Umbilical cord (tissue), 2 donors: Measurements from ENCODE around the gene ZYX. TPM values are rescaled to one million over a fixed set of nuclear protein-coding genes. Genes with fewer than 3 reads are reported as not detected.

Source experiments
- DNase-seq: peaks from one replicate; pipeline ENCODE4 v3.0.0-alpha.2; 2015; ENCODE audit warnings: low spot score
- total RNA-seq: library from RNA; depleted of rRNA; stranded (reverse); fragments of >200 nt; gene quantifications from one replicate; pipeline ENCODE4 v1.2.3, GENCODE V29; 2014; ENCODE audit warnings: low replicate concordance; ENCODE audit not compliant: insufficient read depth

The ZYX gene
- total RNA-seq, 1 donor from 2014 or later, result 42.1 TPM

DNA sequence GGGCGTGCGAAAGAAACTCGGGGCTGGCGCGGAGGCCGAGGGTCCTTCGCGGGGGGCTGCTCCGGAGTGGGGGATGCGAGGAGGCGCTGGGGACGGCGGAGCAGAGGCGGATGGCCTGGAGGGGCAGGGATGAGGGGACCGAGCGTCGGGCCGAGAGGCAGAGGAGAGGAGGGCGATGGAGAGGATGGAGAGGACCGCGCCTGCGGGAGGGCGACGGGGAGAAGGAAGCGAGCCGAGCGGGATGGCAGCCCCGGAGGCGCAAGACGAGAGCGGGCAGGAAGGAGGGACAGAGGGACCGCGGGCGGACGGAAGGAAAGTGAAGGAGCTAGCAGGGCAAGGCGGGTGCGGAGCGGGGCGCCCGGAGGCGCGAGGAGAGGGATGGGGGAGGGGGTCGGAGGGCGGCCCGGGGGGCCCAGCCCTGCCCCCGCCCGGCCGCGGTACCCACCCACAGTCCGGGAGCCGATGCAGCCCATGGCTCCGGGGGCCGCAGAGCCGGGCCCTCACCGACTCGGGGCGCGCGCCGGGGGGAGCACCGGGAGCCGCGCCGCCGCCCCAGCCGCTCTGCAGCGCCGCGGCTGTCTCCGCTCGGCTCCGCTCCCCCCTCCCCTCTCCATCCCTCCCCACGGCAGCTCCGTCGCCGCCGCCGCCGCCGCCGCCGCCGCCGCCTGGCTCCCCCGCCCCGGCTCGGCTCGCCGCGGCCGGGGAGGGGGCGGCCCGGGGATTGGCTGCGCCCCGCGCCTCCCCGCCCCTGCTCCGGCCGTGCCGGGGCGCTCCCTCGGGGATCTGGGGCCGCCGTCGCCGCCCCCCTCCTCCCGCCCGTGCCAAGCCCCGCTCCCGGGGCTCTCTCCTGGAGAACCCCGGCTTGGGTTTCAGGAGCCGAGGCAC is 18.8 kb upstream of the ZYX start, which contains the start of gene FAM131B:
Gene FAM131B (minus strand): TSS at position 583 of the 885 bp plus-strand sequence. CDS start 110 bp downstream, at position 473.
- DNase-seq, result no peak

DNA sequence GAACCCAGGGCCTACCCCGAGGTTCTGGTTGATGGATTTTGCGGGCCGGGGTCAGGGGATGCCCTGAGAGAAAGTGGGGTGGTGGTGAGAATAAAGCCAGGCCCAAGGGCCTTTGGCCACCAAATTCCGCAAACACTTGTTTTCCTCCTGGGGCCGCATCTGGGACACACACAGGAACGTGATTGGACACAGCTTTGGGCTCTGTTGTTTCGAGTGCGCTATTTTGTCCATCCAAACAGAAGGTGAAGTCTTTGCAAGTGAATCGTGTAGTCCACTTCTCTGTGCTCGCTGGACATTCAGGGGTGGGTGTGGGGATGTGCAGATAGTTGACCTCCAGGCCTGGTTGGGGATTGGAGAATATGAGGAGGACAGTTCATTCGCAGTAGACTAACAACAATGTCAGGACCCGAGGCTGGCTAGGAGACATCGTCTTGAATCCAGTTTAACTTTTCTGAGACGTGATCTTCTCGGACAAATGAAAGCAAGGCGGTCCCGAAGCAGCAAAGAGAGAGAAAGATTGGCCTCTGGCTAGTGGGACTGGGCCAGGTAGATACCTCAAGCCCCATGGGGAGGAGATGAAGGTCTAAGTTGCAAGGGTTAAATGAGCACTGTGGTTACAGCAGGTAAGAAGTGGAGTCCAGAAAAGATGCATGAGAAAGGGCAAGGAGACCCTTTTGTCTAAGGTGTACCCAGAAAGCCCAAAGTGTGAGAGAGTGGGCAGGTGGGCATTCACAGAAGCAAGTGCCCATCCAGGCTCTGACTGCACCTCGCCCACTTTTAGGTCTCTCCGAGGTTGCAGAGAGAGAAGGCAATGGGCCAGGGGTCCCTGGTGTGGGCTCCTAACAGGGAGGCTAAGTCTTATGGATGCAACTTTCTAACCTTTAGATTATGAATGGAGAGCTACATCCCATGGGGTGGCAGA is 17.9 kb upstream of the ZYX start:
- no peak for DNase-seq

DNA sequence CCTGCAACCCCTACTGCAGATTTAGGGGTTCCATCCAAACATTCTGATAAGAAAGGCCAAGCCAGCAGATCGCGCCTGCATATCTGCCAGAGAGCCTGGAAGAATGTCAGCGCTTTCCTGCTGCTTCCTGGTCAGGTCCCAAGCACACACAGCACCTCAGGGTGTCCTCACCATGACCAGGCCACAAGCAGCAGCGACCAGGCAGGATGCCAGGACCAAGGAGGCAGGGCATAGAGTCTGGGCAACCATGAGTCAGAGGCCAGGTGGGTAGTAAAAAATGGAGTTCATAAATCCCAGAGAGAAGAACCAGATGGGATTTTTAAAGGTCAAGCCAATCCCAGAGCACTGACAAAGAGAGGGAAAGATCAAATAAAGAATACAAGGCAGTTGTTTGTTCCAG is 13.2 kb upstream of the ZYX start:
- no peak for DNase-seq

DNA sequence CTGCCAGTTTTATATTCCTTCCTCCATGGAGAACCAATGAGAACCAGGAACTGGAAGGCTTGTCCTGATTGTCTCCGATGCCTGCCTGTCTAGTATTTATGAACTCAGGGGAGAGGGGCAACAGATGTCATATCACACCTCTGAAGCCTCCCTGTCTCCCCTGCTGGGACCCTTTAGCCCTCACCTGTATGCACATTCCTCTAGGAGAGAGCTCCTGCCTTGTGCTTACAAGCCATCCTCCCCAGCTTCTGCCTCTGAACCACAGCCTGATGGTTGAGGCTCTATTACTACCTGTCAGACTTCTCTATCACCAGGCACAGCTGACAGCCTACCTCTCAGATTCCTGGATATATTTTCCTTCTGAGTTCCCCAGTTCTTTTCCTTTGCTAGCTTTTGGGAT is 12.8 kb upstream of the ZYX start:
- DNase-seq, result no peak

DNA sequence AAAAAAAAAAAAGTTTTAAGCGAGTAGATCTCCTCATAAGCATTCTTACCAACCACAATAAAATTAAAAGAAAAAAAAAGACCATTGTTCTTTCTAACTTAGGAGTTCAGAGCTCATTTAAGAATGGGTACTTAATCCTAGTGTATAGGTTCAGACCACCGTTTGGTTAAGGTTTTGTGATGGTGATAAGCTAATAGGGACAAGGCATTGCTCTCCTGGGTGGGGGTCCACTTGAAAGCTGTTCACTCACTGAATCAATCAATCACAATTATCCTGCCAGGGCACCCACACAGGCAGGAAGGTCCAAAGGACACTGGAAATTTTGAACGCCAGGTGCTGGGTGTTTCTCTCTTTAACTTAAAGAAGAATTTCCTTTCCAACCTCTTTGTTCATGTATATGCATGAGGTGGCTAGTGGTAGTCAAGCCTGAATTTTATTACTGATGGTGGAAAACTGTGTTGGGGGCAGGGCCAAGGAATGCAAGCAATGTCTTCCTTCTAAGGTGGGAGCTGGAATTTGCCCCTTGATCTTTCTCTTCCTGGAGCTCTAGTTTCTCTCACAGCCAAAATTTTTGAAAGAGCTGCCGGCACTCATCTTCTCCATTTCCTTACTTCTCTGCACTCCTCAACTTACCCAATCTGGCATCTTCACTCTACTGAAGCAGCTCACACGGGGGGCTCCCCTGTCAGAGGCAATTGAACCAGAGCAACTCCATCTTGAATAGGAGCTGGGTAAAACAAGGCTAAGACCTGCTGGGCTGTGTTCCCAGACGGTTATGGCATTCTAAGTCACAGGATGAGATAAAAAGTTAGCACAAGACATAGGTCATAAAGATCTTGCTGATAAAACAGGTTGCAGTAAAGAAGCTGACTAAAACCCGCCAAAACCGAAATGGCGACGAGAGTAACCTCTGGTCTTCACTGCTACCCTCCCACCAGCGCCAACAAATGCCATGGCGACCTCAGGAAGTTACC is 11.2 kb upstream of the ZYX start:
- no peak for DNase-seq

DNA sequence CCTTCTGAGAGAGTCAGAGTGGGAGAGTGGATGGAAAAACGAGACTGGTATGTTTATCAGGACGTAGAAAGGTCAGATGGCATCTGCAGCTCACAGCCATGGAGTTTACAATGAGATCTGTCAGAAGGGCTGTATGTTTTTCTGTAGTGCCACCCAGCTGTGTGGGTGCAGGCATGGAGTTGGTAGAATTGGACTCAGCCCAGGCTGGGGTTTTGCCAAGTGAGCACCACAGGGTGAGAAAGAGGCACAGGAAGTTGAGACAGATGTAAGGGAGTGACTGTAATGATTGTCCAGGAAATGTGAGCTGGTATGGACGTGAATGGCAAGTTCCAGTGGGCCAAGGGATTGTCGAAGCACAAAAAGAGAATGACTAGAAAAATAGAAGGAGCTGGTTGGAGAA is 9.1 kb upstream of the ZYX start:
- no peak for DNase-seq

DNA sequence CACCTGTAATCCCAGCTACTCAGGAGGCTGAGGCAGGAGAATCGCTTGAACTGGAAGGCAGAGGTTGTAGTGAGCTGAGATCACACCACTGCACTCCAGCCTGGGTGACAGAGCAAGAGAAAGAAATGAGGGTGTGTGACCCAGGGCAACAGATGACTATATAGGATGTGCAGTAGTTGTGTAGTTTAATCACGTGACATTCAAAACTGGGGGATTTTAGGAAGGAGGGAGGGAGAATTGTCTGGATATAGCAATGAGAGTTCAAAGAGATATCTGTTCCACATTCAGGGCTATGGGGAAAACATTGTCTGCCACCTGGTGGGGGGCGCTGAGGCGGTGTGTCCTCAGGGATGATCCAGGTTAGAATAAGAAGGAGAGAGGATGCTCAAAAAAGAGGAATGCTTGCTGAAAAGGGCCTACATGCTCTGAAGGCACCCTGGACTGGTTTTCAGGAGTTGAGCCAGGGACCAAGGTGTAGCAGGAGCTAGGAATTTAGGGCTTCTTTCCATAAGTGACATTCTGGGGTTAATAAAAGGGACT is 7.8 kb upstream of the ZYX start:
- no peak for DNase-seq

DNA sequence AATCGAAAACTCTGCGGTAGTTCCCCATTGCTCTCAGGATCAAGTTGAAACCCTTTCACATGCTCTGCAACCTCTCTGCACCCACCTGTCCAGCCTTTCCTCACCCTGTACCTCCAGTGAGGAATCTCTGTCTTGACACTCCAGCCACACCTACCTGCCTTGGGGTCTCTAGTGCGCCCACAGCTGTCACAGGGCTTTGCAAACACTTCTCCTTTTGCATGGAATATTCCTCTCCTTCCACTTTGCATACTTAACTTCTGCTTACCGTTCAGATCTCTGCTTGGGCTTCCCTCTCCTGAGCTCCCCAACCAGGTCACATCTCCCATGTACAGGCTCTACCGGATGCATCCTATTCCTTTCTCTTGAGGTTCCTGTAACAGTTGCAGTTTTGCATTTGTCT is 6.6 kb upstream of the ZYX start:
- DNase-seq, result no peak

DNA sequence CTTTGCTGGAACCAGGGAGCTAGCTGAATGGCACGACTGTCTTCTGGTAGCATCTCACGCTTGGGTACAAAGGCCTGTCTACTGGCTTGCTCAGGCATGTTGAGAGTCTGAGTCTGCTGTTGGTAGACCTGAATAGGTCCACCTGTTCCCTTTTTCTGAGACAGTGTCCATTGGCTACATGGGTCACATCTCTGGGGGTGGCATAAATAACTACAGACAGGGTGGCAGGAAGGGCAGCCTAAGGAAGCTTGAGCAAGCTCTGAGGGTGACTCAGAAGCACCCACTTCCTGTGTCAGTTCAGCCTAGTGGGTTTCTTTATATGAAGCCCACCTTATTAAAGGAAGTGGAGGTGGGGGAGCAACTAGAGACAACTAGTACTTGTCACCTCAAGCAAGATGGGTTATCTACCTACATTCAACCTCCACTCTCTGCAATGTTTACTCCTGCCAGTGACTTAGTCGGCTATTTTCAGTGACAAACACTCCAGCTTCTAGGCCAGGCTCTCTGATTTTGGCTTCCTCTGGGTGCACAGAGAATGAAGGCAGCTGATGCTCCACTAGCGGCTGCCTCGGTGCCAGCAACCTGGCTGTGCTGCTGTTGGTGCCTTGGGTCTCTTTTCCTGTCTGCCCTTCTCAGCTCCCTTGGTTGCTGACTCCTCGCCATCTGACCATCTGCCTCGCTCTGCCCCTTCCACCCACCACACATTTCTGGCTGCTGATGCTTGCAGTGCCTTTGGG is 5.7 kb upstream of the ZYX start:
- no peak for DNase-seq

DNA sequence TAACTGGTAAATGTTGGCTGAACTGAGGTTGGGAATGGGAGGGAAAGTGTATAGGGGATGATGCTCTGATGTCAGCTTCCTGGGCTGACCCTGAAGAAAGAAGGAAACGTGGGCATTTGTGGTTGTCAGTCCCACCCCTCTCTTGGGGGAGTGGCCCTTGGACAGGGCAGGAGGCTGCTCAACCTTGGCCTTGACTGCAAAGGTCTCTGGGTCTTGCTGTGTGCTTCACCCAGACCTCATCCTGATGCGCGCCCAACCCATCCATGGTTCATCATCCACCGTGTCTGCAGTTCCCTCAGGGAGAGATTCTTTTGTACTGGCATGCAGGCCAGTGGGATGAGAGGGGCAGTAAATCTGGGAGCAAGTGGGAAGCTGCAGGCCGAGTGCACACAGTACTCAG is 4.7 kb upstream of the ZYX start:
- no peak for DNase-seq

DNA sequence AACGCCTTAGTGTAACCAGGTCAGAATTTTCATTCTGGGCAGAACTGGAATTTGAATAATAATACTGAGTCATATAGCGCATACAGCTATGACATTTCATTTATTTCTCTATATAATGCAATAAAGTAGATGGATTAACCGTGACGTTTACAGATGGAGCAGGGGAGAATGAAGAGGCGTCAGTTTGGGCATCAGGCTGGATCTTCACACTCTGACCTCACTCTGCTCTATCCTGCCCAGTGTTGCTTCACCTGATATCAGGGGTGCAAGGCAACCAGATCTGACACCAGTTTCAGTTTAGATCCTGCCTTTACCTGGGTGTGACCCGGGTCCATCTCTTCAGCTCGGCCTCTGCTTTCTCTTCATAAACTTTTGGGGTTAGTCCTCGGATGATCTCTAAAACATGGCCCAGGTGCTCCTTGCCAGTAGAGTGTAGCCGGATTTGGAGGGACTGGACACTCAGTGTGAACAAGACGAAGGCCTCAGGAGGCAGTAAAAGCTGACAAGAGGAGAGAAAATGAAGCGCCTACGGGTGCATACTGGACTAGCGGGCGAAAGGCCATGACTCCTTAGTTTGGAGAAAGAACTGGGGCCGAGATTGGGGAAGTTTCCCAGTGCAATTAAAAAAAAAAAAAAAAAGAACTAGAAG is 1.4 kb upstream of the ZYX start:
- no peak for DNase-seq

DNA sequence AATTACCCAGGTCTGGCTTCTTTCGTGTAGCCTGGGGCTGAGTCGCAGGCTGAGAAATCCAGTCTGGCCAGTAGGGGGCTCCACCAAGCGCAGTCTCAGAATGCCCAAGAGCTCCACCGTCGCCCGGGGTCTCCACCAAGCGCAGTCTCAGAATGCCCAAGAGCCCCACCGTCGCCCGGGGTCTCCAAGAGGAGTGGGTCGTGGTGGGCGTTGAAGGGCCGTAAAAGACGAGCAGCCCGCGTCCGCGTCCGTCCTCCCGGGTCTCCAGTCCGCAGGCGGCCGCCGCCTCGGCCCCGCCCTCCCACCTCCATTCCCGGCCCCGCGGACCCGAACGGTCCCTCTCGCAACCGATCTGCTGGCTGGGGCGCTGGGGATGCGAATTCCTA is 892 bp upstream of the ZYX start:
- DNase-seq, result peak; percentile 94

DNA sequence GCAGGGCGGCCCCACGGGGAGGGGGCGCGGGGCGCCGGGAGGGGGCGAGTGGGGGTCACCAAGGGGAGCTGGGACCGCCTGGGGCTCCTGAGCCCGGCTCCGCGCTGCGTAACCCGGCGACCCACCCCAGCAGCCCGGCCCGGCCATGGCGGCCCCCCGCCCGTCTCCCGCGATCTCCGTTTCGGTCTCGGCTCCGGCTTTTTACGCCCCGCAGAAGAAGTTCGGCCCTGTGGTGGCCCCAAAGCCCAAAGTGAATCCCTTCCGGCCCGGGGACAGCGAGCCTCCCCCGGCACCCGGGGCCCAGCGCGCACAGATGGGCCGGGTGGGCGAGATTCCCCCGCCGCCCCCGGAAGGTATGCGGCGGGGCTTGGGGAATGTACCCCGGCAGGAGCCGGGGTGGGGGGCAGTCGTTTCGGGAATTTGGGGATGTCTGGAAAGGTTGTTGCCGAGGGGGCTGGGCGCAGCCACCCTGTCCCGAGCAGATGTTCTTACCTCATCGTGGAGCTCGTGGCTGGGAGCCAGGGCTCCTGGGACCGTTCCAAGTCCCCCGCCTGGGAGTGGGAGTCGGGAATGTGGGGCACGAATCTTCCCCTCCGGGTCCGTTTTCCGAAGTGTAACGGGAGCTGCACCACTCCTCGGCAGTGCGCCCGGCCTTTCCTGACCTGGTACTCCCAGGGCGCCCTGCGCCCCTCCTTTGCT is 431 bp downstream of the ZYX start:
- peak; percentile 78 for DNase-seq

DNA sequence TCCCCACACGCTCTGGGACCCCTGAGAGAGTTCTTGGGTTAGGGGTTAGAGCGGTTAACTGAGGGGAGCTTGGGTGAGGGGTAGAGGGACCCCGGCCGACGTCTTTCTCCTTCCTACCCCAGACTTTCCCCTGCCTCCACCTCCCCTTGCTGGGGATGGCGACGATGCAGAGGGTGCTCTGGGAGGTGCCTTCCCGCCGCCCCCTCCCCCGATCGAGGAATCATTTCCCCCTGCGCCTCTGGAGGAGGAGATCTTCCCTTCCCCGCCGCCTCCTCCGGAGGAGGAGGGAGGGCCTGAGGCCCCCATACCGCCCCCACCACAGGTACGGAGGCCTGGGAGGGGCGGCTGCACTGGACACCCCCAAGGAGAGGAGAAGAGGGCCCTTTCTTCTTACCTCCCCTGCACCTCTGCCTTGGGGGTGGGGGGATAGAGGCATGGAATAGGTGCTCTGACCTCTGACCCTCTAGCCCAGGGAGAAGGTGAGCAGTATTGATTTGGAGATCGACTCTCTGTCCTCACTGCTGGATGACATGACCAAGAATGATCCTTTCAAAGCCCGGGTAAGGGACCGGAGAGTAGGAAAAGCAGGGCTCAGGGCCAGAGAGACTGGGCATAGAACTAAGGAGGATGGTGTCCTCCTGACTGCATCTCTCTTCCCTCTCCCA is 1.1 kb downstream of the ZYX start:
- no peak for DNase-seq

DNA sequence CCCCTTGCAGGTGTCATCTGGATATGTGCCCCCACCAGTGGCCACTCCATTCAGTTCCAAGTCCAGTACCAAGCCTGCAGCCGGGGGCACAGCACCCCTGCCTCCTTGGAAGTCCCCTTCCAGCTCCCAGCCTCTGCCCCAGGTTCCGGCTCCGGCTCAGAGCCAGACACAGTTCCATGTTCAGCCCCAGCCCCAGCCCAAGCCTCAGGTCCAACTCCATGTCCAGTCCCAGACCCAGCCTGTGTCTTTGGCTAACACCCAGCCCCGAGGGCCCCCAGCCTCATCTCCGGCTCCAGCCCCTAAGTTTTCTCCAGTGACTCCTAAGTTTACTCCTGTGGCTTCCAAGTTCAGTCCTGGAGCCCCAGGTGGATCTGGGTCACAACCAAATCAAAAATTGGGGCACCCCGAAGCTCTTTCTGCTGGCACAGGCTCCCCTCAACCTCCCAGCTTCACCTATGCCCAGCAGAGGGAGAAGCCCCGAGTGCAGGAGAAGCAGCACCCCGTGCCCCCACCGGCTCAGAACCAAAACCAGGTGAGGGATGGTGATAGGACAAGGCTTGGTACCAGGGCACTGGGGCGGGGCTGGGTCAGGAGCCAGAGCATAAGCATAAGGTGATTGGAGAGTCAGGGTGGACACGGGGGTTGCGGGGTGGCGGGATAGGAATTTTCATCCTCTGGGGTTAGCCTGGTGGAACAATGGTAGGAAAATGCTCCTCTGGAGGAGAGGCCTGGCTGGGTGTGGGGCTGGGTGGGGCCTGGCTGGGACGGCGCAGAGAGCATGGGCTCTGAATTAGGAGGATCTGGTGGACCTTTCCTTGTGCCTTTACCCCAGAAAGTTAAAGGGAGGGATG is 1.9 kb downstream of the ZYX start:
- no peak for DNase-seq

DNA sequence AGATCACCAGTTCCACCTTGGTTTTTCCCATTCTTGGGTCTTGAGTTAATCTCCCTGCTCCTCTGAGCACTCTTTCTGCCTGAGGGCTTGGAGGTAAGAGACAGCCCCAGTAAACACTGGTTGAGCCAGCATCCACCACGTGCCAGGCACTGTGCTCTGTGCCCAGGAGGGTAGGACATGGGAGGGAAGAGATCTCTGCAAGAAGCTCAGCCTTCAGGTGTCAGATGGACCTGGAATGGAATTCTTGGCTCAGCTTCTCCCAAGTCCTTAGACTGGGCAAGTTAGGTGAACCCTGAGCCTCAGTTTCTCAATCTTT is 2.5 kb downstream of the ZYX start:
- DNase-seq, result no peak

DNA sequence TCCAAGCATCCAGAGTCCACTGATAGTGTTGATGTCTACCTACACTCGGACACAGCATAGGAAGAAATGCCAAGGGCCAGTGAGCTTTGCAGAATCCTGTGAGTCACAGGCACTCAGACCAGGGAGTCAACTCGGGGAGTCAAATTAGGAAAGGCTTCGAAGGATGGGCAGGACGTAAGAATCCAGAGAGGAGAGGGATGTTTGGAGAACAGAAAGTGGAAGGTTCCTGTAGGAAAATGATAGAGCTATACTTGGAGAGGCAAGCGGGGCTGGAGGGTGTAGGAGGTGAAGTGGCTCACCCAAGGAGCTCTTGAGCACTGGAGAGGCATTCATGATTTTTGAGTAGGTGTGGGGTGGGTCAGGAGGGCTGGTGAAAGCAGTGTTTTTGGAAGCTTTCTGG is 3.0 kb downstream of the ZYX start:
- DNase-seq, result no peak
